Measurements from ENCODE around the gene ZNF789.
A peak's percentile ranks its signal among the peaks of the same experiment; 100 is the strongest.
"Not testable (repeated sequence)": the region's sequence is repeated elsewhere in the genome, so short reads cannot be mapped to it uniquely, and the experiment has no call there.

Gene ZNF789

GRCh38 chr7:99457650-99458493 is 14.8 kb upstream of the ZNF789 start:
- no peak for DNase-seq (ENCODE audit: low spot score)

- no peak for DNase-seq (ENCODE audit: low spot score)
Measured at GRCh38 chr7:99459087-99459486, 13.6 kb upstream of the ZNF789 start.

- no peak for DNase-seq (ENCODE audit: low spot score)
Measured at GRCh38 chr7:99460651-99461050, 12.0 kb upstream of the ZNF789 start.

- no peak for DNase-seq (ENCODE audit: low spot score)
Measured at GRCh38 chr7:99461221-99461620, 11.5 kb upstream of the ZNF789 start.

- DNase-seq (ENCODE audit: low spot score), result no peak
Measured at GRCh38 chr7:99465421-99465768, 7.3 kb upstream of the ZNF789 start.

- DNase-seq (ENCODE audit: low spot score), result no peak
Measured at GRCh38 chr7:99468336-99468918, 4.3 kb upstream of the ZNF789 start.

GRCh38 chr7:99469381-99470065 is 3.2 kb upstream of the ZNF789 start:
- DNase-seq (ENCODE audit: low spot score), result no peak

- peak; percentile 63 for DNase-seq (ENCODE audit: low spot score)
Measured at GRCh38 chr7:99473315-99473596, 566 bp downstream of the ZNF789 start.

- no peak for DNase-seq (ENCODE audit: low spot score)
Measured at GRCh38 chr7:99476107-99476506, 3.4 kb downstream of the ZNF789 start.

- no peak for DNase-seq (ENCODE audit: low spot score)
Measured at GRCh38 chr7:99478464-99479440, 6.1 kb downstream of the ZNF789 start.

GRCh38 chr7:99485094-99485493 is 12.4 kb downstream of the ZNF789 start:
- no peak for DNase-seq (ENCODE audit: low spot score)

GRCh38 chr7:99489235-99489634 is 16.5 kb downstream of the ZNF789 start:
- no peak for DNase-seq (ENCODE audit: low spot score)

GRCh38 chr7:99490878-99491277 is 18.2 kb downstream of the ZNF789 start:
- no peak for DNase-seq (ENCODE audit: low spot score)

GRCh38 chr7:99493823-99494222 is 21.1 kb downstream of the ZNF789 start:
- no peak for DNase-seq (ENCODE audit: low spot score)

- DNase-seq (ENCODE audit: low spot score), result no peak
Measured at GRCh38 chr7:99497766-99498545, 25.3 kb downstream of the ZNF789 start.

- DNase-seq (ENCODE audit: low spot score), result no peak
Measured at GRCh38 chr7:99498546-99498944, 25.9 kb downstream of the ZNF789 start.

GRCh38 chr7:99499371-99499720 is 26.7 kb downstream of the ZNF789 start:
- no peak for DNase-seq (ENCODE audit: low spot score)

GRCh38 chr7:99499721-99500636 is 27.3 kb downstream of the ZNF789 start, which contains the start of gene ZNF394:
TSS of gene ZNF394 (minus strand) at chr7:99500281. CDS start at chr7:99500093, 188 bp downstream.
- peak; percentile 94 for DNase-seq (ENCODE audit: low spot score)

- DNase-seq (ENCODE audit: low spot score), result no peak
Measured at GRCh38 chr7:99500637-99501009, 27.9 kb downstream of the ZNF789 start.

- not testable (repeated sequence) for DNase-seq (ENCODE audit: low spot score)
Measured at GRCh38 chr7:99501236-99501635, 28.5 kb downstream of the ZNF789 start.

- DNase-seq (ENCODE audit: low spot score), result no peak
Measured at GRCh38 chr7:99504281-99504602, 31.6 kb downstream of the ZNF789 start.
